ENCODE measurements around the gene LRRC32.

The LRRC32 gene

GRCh38 chr11:76662656-76663485 lies 7.7 kb downstream of the LRRC32 start:
- DNase-seq = no peak

- DNase-seq = no peak
Measured at GRCh38 chr11:76661834-76662434, 8.6 kb downstream of the LRRC32 start.

- DNase-seq = no peak
Measured at GRCh38 chr11:76661306-76661751, 9.2 kb downstream of the LRRC32 start.

GRCh38 chr11:76660533-76661305 lies 9.8 kb downstream of the LRRC32 start:
- DNase-seq = no peak

- no peak for DNase-seq
Measured at GRCh38 chr11:76659672-76660532, 10.6 kb downstream of the LRRC32 start.

GRCh38 chr11:76658651-76659650 lies 11.6 kb downstream of the LRRC32 start:
- DNase-seq = no peak

- DNase-seq = no peak
Measured at GRCh38 chr11:76658231-76658630, 12.3 kb downstream of the LRRC32 start.

GRCh38 chr11:76657187-76658170 lies 13.1 kb downstream of the LRRC32 start:
- DNase-seq = no peak

- no peak for DNase-seq
Measured at GRCh38 chr11:76656571-76657081, 13.9 kb downstream of the LRRC32 start.

GRCh38 chr11:76656050-76656531 lies 14.5 kb downstream of the LRRC32 start:
- no peak for DNase-seq

GRCh38 chr11:76655501-76656049 lies 15.0 kb downstream of the LRRC32 start:
- DNase-seq = no peak

- DNase-seq = no peak
Measured at GRCh38 chr11:76654980-76655379, 15.6 kb downstream of the LRRC32 start.

GRCh38 chr11:76654298-76654851 lies 16.2 kb downstream of the LRRC32 start:
- DNase-seq = no peak

- no peak for DNase-seq
Measured at GRCh38 chr11:76653674-76654284, 16.8 kb downstream of the LRRC32 start.

- no peak for DNase-seq
Measured at GRCh38 chr11:76653012-76653673, 17.4 kb downstream of the LRRC32 start.

- no peak for DNase-seq
Measured at GRCh38 chr11:76649851-76650372, 20.6 kb downstream of the LRRC32 start.

- DNase-seq = no peak
Measured at GRCh38 chr11:76649011-76649410, 21.5 kb downstream of the LRRC32 start.

- no peak for DNase-seq
Measured at GRCh38 chr11:76648061-76648460, 22.5 kb downstream of the LRRC32 start.

Measured in T-helper 9 cell (primary cell).